CD4-positive, alpha-beta T cell treated with Interleukin-10 for 1 hour (primary cell): Measurements from ENCODE around the gene GNAQ.
"Not testable (repeated sequence)": the region's sequence is repeated elsewhere in the genome, so short reads cannot be mapped to it uniquely, and the experiment has no call there.

Source experiments
- DNase-seq: peaks from one replicate; pipeline ENCODE4 v3.0.0-alpha.2; 2020

GNAQ gene

DNA sequence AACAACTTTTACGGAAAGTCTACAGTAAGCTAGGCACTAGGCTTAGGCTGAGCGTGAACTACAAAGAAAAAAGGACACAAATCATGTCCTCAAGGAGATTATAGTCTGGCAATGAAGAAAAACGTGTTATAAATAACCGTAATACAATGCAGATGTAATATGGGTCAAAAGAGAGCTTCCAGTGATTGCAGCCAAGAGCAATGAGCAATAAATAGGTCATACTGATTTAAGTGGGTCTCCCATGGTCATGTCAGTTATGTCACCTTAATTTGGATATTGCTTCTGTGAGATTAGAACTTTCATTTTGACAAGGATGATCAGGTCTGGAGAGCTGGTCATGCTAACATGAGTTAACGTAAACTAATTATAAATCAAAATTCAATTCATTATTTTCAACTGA lies 224.9 kb downstream of the GNAQ start:
- no peak for DNase-seq

DNA sequence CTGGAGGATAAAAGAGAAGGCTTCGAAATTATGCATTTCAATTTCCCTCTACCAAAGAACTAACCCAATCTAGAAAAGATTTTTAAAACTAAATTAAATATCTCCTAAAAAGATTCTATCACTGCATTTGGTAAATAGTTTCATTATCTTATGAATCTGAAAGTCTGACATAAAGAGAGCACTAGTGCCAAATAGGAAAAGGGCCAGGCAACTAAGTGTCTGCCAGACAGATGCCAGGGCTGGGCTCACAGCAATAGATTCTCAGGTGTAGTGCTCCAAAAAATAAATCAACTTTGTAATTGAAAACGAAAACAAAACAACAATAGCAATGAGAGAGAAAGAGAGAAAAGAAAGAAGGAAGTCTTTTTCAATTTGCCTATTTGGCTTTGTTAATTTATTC lies 225.8 kb downstream of the GNAQ start:
- DNase-seq, result no peak

DNA sequence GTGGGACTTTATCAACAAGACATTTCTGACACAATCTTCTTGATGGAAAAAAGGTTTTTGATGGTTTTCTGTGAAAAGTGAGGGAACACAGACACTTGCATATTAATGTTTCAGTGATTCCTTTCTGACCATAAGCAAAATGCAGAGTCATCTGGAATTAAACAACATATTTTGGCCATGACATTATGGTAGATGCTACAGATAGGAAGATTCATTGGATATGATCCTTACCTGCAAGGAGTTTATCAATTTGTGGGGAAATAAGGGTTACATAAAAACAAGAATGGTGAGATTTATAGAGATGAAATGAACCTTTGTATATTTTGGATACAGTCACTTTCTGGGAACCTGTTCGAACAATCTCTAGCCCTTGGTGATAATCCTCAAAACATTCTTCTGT lies 228.2 kb downstream of the GNAQ start:
- DNase-seq, result no peak

DNA sequence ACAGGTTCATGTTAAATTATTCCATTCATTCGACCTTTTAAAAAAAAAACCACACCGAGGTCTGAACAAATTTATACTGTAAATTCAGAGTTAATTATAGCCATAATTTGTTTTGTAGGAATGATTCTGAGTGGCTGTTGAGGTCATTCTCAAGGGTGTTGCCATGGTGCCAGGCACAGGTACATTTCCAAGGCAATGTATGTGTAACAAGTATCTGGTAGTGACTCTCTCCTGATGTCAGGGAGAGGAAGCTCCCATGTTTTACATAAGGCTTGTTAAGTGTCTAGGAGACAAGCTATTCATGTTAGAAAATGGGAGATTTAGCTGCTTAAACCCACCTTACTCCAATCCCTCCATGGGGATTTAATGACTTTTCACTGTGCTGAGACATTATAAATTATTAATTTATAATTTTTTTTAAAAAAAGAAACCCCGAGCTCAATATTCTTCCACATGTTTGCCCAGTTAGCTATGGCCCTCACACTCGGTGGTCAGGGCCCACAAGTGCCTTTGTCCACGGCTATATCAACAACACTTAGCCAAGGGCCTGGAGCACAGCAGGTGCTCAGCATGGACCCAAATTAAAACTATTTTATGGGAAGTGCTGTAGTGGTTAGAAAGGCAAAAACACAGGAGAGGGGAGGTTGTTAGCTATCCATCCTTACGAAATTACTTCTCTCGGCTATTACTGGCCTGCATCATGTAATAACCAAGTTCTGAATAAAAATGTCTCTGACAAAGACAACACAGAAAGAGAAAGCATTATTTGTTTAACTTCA lies 228.9 kb downstream of the GNAQ start:
- DNase-seq, result no peak

DNA sequence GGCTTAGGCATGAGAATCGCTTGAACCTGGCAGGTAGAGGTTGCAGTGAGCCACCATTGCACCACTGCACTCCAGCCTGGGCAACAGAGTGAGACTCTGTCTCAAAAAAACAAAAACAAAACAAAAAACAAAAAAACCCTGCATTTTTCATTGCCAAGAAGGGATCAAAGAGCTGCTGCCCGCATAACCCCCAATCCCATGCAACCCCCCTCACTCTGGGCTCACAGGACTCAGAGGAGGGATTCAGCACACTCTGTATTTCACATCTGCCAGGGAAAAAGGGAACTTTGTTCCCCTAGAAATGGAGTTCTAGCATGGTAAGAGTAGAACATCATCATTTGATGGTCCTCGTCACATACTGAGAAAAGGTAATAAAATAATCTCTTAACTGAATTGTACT lies 229.5 kb downstream of the GNAQ start:
- DNase-seq, result no peak

DNA sequence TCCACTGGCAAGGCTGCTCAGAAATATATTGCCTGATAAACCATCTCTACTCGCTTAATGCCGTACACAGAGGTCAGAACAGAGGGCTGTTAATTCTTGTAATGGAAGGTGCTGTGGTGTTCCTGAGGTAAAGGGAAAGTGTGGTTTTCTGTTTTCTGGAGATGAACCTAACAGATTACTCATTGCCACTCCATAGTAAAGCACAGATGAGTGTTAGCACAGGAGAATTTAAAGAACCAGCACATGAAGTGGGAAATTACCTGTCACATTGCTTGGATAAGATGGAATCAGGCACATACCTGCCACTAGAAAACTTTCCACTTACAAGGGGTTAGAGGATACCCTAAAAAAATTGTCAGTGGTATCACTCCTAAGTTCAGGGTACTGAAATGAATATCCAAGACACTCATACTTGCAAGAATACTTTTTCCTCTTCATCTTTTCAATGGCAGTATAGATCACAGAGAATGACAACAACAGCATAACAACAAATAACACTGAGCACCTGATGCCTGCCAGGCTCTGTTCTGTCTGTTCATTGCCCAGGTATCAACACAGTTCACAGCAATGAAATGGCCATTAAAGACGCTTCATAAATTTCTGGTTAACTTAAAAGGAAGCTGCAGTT lies 230.6 kb downstream of the GNAQ start:
- DNase-seq, result no peak

DNA sequence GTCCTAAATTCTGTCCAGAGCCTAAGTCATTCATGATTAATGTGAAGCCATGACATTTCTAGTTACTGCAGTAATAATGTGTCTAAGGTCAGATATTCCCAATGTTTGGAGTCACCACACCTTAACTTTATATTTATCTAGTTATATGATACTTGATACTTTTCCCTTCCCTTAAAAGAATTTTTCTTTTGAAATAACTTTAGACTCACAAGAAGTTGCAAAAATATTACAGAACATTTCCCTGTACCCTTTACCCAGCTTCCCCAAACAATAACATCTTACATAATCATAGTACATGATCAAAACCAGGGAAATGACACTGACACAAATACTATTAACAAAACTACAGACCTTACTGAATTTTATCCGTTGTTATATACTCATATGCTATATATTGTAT lies 233.5 kb downstream of the GNAQ start:
- no peak for DNase-seq

DNA sequence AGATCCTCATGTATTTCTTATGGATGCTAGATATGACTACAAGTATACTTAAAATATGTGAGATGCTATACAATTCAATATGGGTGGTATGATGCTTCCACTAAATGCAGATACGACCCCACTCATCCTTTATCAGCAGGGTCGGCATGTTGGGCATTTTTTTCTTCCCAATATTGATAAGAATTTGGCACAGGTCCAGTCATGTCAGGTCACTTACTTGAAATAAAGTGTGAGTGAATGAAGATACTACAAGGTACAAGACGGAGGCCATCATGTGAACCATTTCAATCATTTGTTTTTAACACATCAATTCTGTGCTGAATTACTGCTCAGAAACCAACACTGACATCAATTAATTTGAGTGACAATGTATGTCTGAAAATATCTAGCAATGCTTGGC lies 236.6 kb downstream of the GNAQ start:
- no peak for DNase-seq

DNA sequence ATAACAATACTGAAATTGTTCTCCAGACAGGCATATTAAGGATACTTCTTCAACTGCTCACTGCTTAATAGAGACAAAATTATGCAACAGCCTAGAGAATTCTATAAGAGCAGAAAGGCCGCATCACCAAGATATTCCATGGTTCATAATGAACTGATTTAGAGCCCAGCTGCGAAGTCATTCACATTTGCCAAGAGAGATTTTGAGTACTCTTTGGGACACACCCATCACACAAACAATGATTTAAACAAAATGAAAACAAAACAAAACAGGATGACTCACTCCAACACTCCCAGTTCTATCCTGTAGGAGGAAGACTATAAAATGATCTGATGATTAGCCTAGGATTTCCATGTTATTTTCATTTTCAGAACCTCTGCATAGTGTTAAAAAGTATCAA lies 237.8 kb downstream of the GNAQ start:
- no peak for DNase-seq

DNA sequence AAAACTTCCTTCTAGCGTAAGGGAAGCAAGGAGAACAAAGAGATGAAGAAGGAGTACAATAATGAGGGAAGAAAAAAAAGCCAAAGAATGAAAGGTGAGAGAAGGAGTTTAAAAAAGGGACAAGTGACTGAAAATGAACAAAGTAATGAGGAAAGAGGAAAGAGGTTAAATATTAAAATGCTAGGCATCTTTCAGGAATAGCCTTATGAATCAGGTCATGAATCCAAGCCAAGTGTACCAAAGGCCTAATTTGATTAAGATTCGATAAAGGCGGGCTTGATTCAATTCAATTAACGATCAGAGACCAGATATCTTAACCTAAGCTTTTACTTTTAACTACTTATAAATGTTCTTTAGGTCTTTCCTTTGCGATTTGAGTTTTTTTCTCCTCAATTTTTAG lies 241.7 kb downstream of the GNAQ start:
- no peak for DNase-seq

DNA sequence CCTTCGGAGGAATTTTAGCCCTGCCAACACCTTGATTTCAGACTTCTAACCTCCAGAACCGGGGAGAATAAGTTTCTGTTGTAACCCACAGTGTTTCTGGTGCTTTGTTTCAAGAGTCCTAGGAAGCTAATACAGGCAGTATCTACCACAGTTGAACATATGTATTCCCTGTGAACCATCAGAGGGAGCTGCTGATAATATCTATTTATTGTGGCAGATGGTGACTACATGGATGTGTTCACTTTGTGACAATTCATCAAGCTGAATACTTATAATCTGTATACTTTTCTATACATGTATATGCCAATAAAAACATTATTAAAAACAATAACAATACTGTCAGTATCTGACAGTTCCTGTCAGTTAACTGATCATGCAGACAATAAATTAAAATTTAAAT lies 246.3 kb downstream of the GNAQ start:
- DNase-seq, result no peak

DNA sequence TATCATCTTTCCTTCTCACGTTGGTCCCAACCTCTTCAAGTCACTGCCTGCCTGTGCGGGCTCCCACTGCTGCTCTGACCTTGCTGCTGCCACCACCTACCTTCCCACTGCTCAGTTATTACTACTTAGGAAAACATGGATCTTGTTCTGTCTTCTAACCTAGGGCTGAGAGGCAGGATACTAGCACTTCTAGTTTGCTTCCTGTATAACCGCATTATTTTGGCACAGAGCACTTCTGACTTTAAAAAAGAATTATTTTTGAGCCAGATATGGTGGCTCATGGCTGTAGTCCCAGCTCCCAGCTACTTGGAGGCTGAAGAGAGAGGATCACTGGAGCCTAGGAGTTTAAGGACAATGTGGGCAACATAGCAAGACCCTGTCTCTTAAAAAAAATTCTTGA lies 248.1 kb downstream of the GNAQ start:
- DNase-seq, result no peak

DNA sequence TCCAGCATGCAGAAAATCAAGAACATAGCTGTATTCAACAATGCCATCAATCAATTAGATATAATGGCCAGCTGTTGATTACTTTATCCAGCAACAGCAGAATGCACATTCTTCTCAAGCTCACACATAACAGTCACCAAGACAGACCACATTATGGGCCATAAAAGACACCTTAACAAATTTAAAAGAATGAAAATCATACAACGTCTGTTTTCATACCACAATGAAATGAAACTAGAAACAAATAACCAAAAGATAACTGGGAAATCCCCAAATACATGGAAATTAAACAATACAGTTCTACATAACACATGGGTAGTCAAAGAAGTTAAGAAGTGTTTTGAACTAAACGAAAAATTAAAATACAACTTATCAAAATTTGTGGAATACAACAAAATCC lies 252.6 kb downstream of the GNAQ start:
- DNase-seq, result peak; percentile 21

DNA sequence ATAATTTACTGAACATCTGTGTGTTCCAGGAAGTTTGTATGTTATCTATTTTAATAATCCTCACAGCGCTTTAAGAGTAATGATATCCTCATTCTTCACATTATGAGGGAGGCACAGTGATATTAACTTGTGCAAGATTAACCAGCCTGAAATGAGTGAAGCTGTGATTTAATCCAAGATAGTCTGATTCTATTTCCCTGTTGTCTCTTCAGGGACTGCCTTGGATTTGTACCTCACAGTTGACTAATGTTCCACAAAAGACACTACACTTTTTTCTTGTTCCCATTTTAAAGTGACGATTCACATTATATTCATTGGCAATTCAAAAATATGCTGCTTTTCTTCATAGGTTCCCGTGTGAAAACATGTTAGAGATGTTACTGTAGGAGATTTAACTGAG lies 258.2 kb downstream of the GNAQ start:
- DNase-seq, result no peak

DNA sequence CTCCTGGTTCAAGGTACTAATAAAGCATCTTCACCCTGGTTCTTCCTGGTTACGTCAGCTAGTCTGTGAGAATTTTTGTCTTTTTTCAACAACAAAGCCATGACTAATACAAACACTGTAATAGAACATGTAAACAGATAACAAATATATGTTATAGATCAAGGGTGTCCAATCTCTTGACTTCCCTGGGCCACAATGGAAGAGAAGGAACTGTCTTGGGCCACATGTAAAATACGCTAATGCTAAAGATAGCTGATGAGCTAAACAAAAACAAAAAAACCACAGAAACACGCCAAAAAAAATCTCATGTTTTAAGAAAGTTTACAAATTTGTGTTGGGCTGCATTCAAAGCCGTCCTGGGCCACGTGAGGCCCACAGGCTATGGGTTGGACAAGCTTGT lies 259.0 kb downstream of the GNAQ start:
- DNase-seq, result no peak

DNA sequence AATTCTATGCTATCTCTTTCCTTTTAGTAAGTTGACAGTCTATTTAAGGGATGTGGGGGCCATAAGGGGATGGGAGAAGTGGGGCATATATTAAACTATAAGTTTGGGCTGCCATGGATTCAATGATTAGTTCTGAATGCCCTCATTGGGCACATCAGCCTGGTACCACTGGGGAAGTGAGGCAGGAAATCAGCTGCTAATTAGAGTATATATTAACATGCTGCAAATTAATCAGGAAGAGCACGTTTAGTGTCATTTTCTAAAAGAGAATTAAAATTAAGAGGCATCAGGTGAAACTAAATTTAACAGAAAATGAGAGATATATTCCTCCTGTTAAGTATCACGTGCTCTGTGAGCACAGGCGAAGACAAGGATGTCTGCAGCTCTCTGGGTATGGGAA lies 260.4 kb downstream of the GNAQ start:
- DNase-seq, result no peak

DNA sequence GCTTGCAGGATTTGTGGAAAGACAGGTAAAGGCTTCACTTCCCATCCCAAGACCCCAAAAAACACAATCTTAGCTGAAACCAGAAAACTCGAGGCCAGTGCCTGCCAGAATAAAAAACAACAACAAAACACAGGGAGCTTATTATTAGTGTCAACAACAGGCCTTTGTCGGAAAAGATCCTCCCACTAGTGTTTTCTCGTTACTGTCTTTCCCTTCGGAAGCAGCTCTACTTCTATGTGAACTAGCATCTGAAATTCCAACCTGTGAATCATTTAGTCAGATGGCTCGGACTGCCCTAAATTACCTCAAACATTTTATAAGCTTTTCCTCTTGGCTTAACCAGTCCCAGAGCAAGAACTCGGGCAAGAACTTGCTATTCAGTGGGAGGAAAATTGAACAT lies 261.3 kb downstream of the GNAQ start:
- no peak for DNase-seq

DNA sequence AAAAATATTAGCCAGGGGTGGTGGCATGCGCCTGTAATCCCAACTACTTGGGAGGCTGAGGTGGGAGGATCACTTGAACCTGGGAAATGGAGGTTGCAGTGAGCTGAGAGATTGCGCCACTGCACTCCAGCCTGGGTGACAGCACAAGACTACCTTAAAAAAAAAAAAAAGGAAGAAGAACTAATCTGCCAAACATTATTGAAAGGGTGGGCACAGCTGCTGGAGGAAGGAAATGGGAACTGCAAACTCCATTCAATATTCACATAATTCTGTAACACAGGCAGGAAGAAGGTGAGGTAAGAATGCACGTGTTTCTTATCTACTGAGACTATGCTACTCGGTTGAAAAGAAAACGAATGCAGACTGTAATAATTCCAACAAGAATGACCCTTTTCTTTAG lies 262.4 kb downstream of the GNAQ start:
- DNase-seq, result no peak

DNA sequence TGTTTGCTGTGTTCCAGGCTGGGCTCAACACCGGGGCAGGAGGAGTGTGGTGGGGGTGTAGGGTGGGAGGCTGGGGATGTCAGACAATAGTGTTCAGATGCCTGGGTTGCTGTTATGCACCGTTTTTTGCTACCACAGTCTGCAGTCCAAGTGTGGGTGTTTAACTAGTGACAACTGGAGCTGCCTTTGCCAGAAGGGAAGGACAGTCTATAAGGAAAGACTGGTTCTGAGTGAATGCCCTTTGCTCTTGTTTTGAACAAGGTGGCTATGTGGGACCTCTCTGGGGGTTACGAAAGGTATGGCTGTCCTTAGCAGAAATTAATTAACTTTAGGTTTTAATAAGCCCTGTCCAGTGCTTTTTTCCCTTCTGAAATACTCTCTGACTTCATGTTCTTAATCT lies 265.0 kb downstream of the GNAQ start:
- DNase-seq, result no peak

DNA sequence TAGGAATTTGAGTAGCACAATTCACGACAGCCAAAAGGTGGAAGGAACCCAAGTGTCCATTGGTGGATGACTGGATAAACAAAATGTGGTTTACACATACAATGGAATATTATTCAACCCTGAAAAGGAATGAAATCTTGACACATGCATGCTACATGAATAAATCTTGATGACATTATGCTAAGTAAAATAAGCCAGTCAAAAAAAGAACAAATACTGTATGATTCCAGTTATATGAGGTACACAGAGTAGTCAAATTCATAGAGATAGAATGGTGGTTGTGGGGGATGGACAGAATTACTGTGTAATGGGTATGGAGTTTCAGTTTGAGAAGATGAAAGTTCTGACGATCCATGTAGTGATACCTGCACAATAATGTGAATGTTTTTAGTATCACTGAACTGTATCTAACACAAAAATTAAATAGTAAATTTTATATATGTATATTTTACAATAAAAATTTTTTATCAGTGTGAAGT lies 265.8 kb downstream of the GNAQ start:
- no peak for DNase-seq

DNA sequence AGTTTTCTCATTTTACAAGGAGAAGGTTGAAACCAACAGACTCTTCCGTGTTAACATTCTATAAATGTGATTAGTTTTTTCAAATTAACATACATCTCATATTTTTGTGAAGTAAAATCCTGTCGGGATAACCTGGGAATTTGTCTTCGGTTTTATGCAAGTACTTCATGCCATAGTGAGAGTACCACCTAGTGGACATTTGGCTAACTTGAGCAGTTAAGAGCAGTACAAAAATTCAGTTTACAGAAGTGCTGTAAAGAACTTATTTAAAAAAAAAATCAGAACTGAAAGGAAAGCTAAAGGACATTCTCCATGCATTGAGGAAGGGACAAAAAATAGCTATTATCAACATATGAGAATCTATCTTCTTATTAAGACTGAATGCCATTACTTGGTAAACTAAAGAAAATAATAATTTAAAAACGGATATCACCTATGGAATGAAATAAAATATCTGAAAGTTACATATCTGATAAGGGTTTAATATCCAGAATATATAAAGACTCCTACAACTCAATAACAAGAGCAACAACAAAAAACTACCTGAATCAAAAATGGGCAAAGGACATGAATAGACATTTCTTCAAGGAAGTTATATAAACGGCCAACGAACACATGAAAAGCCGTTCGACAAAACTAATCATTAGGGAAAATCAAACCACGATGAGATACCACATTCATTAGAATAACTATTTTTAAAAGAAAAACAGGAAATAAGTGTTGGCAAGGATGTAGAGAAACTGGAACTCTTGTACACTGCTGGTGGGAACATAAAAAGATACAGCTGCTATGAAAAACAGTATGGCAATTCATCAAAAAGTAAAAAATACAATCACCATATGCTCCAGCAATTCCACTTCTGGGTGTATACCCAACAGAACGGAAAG lies 266.5 kb downstream of the GNAQ start:
- DNase-seq, result no peak

DNA sequence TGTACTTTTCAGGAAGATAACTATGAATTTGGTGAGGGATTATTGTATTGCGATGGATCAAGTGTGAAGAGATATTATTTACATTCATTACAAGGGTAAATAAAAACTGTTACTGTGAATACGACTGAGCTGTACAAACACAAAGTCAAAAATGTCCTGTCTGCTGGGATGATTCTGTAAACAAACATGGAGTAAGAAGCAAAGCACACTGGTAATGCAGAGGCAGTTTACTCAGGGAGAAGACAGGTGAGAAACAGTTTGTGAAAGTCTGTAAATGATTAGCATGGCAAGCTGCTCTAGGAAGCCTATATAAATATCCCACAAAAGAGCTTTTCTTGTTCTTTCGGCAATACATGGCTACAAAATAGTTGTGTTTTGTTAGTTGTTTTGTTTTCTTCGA lies 268.0 kb downstream of the GNAQ start:
- DNase-seq, result no peak

DNA sequence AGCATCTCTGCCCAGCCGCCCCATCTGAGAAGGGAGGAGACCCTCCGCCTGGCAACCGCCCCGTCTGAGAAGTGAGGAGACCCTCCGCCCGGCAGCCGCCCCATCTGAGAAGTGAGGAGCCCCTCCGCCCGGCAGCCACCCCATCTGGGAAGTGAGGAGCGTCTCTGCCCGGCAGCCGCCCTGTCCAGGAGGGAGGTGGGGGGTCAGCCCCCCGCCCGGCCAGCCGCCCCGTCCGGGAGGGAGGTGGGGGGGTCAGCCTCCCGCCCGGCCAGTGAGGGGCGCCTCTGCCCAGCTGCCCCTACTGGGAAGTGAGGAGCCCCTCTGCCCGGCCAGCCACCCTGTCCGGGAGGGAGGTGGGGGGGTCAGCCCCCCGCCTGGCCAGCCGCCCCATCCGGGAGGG lies 270.7 kb downstream of the GNAQ start:
- not testable (repeated sequence) for DNase-seq

DNA sequence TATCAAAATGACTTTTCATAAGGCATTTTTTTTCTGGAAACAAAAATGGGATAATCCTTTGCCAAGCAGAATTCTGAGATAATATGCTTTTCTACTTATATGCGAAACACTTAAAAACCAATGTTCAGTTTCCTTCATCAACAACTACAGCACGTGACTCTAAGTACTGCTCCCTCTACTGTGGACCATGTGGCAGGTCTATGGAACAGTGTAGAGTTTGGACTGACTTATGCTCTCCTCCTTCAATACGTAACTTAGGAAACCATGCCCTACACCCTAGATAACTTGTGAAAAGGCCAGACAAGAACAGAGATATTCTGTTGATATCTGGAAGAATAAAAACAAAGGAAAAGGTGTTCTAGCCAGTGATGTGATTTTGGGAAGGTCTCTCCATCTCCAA lies 272.2 kb downstream of the GNAQ start:
- no peak for DNase-seq
